Adrenal gland (tissue), 12 donors: Measurements from ENCODE around the gene DOCK4. TPM values are rescaled to one million over a fixed set of nuclear protein-coding genes. Genes with fewer than 3 reads are reported as not detected.

Experiments used
- DNase-seq, 7 donors: peaks; one replicate each; pipeline ENCODE4 v3.0.0-alpha.2; 2019 to 2020
- H3K27ac ChIP-seq, 5 donors: fragments of 200-600 bp; sonication (generic) in 4 of 5; 1 replicate in 3 of 5; 2 replicates in 2 of 5; pipeline versions ENCODE4 v1.5.1 to v1.8.0; 2016 to 2020; ENCODE audit warnings: mild to moderate bottlenecking in 1 of 5
- H3K27me3 ChIP-seq: fragments of 200-600 bp; 2 replicates; pipeline ENCODE4 v1.8.0; 2021
- H3K36me3 ChIP-seq, 2 donors: fragments of 200-600 bp; replicated peaks in 1 of 2; 1 replicate in 1 of 2; 2 replicates in 1 of 2; pipeline versions ENCODE4 v1.5.1 to v1.8.0; 2018 to 2022
- H3K4me1 ChIP-seq, 2 donors: fragments of 200-600 bp; replicated peaks in 1 of 2; 1 replicate in 1 of 2; 2 replicates in 1 of 2; pipeline versions ENCODE4 v1.5.1 to v1.8.0; 2018 to 2021
- H3K4me3 ChIP-seq, 4 donors: fragments of 200-600 bp; sonication (generic) in 3 of 4; one replicate each; pipeline ENCODE4 v1.5.1; 2016 to 2018
- H3K9me3 ChIP-seq, 3 donors: fragments of 200-600 bp; sonication (generic) in 1 of 3; replicated peaks in 1 of 3; 1 replicate in 2 of 3; 2 replicates in 1 of 3; pipeline versions ENCODE4 v1.5.1 to v1.8.0; 2016 to 2021
- CTCF ChIP-seq, 6 experiments: fragments of 450-650 bp in 4 of 6; fragments of 200-600 bp in 2 of 6; sonication (generic) in 1 of 6; IDR thresholded peaks; 1 replicate in 5 of 6; 2 replicates in 1 of 6; pipeline versions ENCODE4 v1.5.1 to v1.8.0; 2016 to 2021; ENCODE audit warnings: antibody characterized with exemption in 6 of 6, mild to moderate bottlenecking in 2 of 6, moderate library complexity in 1 of 6
- POLR2A ChIP-seq, 2 donors: fragments of 450-650 bp; IDR thresholded peaks; one replicate each; pipeline ENCODE4 v1.6.1; 2017; ENCODE audit warnings: antibody characterized with exemption in 2 of 2, mild to moderate bottlenecking in 2 of 2, moderate library complexity in 1 of 2
- WGBS, 4 donors: extraction: QIAGEN DNeasy Blood & Tissue Kit in 2 of 4; methylation state at CpG; one replicate each; pipeline versions ENCODE4 v1.1.5 to v1.1.7; 2013 to 2017; 5-methylcytosine and 5-hydroxymethylcytosine counted together
- intact Hi-C, 2 donors: fragments of 100-400 bp; cut with DNase I; formaldehyde crosslinking; loops; one replicate each; pipeline versions ENCODE4 v1.14.1 to v1.15.0; 2022 to 2023
- polyA plus RNA-seq, 3 donors: library from polyadenylated mRNA; stranded (reverse); fragments of 200-250 nt in 2 of 3; fragments of 350-450 nt in 1 of 3; fragmentation: Illumina TruSeq in 1 of 3; extraction: RNeasy Lipid Tissue Mini Kit (QIAGEN cat#74804) in 1 of 3; gene quantifications; one replicate each; pipeline ENCODE4 v1.2.3, GENCODE V29; 2013 to 2014
- total RNA-seq, 9 donors: library from RNA; depleted of rRNA in 4 of 9; stranded (reverse); fragments of >200 nt in 4 of 9; fragments of 120-200 nt in 1 of 9; fragmentation: NEBNext Ultra II Directional in 1 of 9; extraction: Animal tissue kit (Norgen Biotek cat#: 25700) in 1 of 9; gene quantifications; one replicate each; pipeline versions ENCODE4 v1.1.0 to v1.2.4, GENCODE V29; 2013 to 2023
- donor health status: healthy with polysubstance abuse.
- donor health status: Bipolar disorder and iron deficiency.
- donor health status: DM: yes; HTN: yes; CAD: no.
- donor health status: DM: no; HTN: no; CAD: no.
- donor health status: DM: no; HTN: no; CAD: no.
- donor health status: DM: yes; HTN: yes; CAD: no.

DOCK4 gene
- total and polyA plus RNA-seq, 12 donors: 6.2 to 37.6 (median 21.1) TPM

DNA sequence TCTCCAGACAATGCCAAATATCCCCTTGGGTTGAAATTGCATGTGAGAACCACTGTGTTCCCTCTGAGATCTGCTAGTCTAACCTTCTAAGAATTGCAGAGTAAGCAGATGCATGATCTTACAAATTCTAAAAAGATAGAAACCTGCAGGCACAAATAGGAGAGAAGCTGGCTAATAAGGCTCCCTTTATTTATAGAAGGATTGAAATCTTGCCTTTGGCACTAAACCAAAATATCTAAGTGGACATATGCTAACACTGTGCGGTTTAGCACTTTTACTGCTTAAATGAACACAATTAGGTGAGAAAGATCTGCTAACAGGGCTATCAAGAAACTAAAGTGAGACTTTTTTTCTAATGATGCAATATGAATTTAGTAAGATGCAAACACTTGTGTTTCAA, 225.5 kb downstream of the DOCK4 start:
- TF ChIP-seq CTCF (IDR thresholded peaks at IDR 0.05) (no peak), POLR2A (IDR thresholded peaks at IDR 0.05) (no peak)
- DNase-seq: no peak
- H3K9me3 ChIP-seq: no peaks in the 10 kb centered on the region
- intact Hi-C loops: no loop called here
- no peaks in the 10 kb centered on the region for H3K27me3 ChIP-seq
- peaks cover 0 to 3% of the 10 kb centered on the region in 2 donors for H3K4me1 ChIP-seq
- no peak overlapping the region for H3K4me3 ChIP-seq
- no peak overlapping the region for H3K27ac ChIP-seq
- 52 to 88% (median 81%) methylated on average over 1 of the region's 1 CpG for WGBS, 4 donors
- no peaks in the 10 kb centered on the region for H3K36me3 ChIP-seq

DNA sequence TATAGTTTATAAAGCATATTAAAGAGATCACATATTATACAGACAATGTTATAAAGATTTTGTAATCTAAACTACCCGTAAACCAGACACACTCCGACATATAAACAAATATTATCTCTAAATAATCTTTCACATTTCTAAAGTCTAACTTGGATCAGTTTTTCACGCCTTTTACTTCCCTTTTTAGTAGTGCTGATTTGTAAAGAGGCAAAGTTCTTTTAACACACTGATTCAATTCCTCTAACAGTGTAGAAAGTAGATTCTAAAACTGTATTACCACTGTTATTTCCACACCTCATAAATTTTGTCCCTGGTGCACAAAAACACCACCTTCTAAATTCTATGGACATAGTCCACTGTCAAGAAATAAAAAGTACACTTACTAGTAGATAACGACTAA, 230.9 kb downstream of the DOCK4 start:
- no peak for TF ChIP-seq POLR2A (IDR thresholded peaks at IDR 0.05)
- no peak for TF ChIP-seq CTCF (IDR thresholded peaks at IDR 0.05)
- intact Hi-C loops: no loop called here
- WGBS, 4 donors: 78 to 85% (median 83%) methylated on average over 4 of the region's 4 CpGs

GRCh38 chr7:111960984-111961383, 245.2 kb downstream of the DOCK4 start:
- H3K9me3 ChIP-seq: no peaks in the 10 kb centered on the region
- H3K36me3 ChIP-seq: no peaks in the 10 kb centered on the region
- no peaks in the 10 kb centered on the region for H3K27me3 ChIP-seq
- peaks cover 0 to 16% of the 10 kb centered on the region in 2 donors for H3K4me1 ChIP-seq
- no peak for DNase-seq
- H3K4me3 ChIP-seq: no peak overlapping the region
- intact Hi-C loops: no loop called here
- WGBS, 4 donors: 81 to 87% (median 83%) methylated on average over 5 of the region's 5 CpGs
- H3K27ac ChIP-seq: peak overlapping the region in 1 of 5 donors; percentile 4
- TF ChIP-seq POLR2A (IDR thresholded peaks at IDR 0.05) (no peak), CTCF (IDR thresholded peaks at IDR 0.05) (no peak)

More for the DNA sequence above, 230.9 kb downstream of the DOCK4 start:
- Histone ChIP-seq H3K27me3 (no peaks in the 10 kb centered on the region), H3K27ac (no peak overlapping the region), H3K4me1 (no peaks in the 10 kb centered on the region), H3K36me3 (no peaks in the 10 kb centered on the region), H3K4me3 (no peak overlapping the region), H3K9me3 (no peaks in the 10 kb centered on the region)
- no peak for DNase-seq

DNA sequence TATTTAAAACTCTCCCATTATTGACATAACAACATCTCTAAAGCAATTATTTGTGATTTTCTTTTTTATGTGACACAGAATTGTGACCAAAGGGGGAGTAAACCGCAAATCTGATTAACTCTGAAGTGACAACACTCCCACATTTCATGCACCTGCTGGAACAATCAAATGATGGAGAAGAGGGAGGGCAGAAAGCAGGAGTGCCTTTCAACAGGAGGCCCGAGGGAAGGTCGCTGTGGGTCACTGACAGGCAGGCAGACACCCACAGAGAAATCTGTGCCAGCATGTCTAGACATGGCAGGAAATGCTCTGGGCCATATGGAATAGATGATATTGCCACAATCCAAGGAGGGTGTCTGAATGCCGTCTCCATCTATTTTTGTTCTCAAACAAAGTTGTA, 247.3 kb downstream of the DOCK4 start:
- Histone ChIP-seq H3K36me3 (no peaks in the 10 kb centered on the region), H3K27ac (peak overlapping the region in 1 of 5 donors; percentile 1), H3K4me1 (peaks cover 6 to 37% of the 10 kb centered on the region in 2 donors), H3K27me3 (no peaks in the 10 kb centered on the region), H3K9me3 (no peaks in the 10 kb centered on the region), H3K4me3 (no peak overlapping the region)
- WGBS, 4 donors: 57 to 74% (median 68%) methylated on average over 4 of the region's 4 CpGs
- no peak for DNase-seq
- intact Hi-C loops: no loop called here
- TF ChIP-seq POLR2A (IDR thresholded peaks at IDR 0.05): no peak
- TF ChIP-seq CTCF (IDR thresholded peaks at IDR 0.05): no peak
